Endothelial cell of hepatic sinusoid (primary cell): ENCODE data around the gene ZNF69.
"Not testable (repeated sequence)": the region's sequence is repeated elsewhere in the genome, so short reads cannot be mapped to it uniquely, and the experiment has no call there.

ENCODE experiments used
- in situ Hi-C: cut with HindIII; loops from 2 replicates; pipeline ENCODE4 v1.10.0; 2017; ENCODE audit warnings: low sequenced_read_pairs

The ZNF69 gene

GRCh38 chr19:11887611-11888531 is at the start of gene ZNF69:
ZNF69 (plus strand) TSS chr19:11887782; CDS start chr19:11887924, 142 bp downstream.
- in situ Hi-C loops: loop anchor here (10.0 kb wide), 1 partner anchor 57 kb away; no protein-coding TSS in a partner anchor

GRCh38 chr19:11843722-11844121 is 43.9 kb upstream of the ZNF69 start:
- in situ Hi-C loops: no loop called here

GRCh38 chr19:11847615-11848014 is 40.0 kb upstream of the ZNF69 start:
- in situ Hi-C loops: loop anchor here (5.0 kb wide), 1 partner anchor 50 kb away; the partner anchor contains the start of gene ZNF491

GRCh38 chr19:11848200-11848593 is 39.4 kb upstream of the ZNF69 start:
- in situ Hi-C loops: loop anchor here (5.0 kb wide), 1 partner anchor 51 kb away; the partner anchor contains the start of gene ZNF491

- in situ Hi-C loops: loop anchor here (5.0 kb wide), 1 partner anchor 52 kb away; the partner anchor contains the start of gene ZNF491
Observed at GRCh38 chr19:11848594-11849469, 38.8 kb upstream of the ZNF69 start, which contains the start of gene ZNF439. ZNF439 (plus strand) TSS chr19:11848726; CDS start chr19:11848868, 142 bp downstream.

- in situ Hi-C loops: not testable (repeated sequence)
Observed at GRCh38 chr19:11850289-11850688, 37.3 kb upstream of the ZNF69 start.

GRCh38 chr19:11853358-11853757 is 34.2 kb upstream of the ZNF69 start:
- in situ Hi-C loops: no loop called here

GRCh38 chr19:11856596-11857250 is 30.9 kb upstream of the ZNF69 start:
- in situ Hi-C loops: no loop called here

- in situ Hi-C loops: no loop called here
Observed at GRCh38 chr19:11860721-11861120, 26.9 kb upstream of the ZNF69 start.

GRCh38 chr19:11861301-11861700 is 26.3 kb upstream of the ZNF69 start:
- in situ Hi-C loops: no loop called here

GRCh38 chr19:11867766-11868165 is 19.8 kb upstream of the ZNF69 start:
- in situ Hi-C loops: loop anchor here (5.0 kb wide), 1 partner anchor 85 kb away; no protein-coding TSS in a partner anchor

- in situ Hi-C loops: loop anchor here (5.0 kb wide), 1 partner anchor 86 kb away; no protein-coding TSS in a partner anchor
Observed at GRCh38 chr19:11868188-11868587, 19.4 kb upstream of the ZNF69 start.

GRCh38 chr19:11872624-11873023 is 15.0 kb upstream of the ZNF69 start:
- in situ Hi-C loops: no loop called here

GRCh38 chr19:11873762-11874161 is 13.8 kb upstream of the ZNF69 start:
- in situ Hi-C loops: no loop called here

GRCh38 chr19:11879687-11880266 is 7.8 kb upstream of the ZNF69 start:
- in situ Hi-C loops: loop anchor here (10.0 kb wide), 1 partner anchor 65 kb away; no protein-coding TSS in a partner anchor

GRCh38 chr19:11880598-11880997 is 7.0 kb upstream of the ZNF69 start:
- in situ Hi-C loops: loop anchor here (10.0 kb wide), 1 partner anchor 64 kb away; no protein-coding TSS in a partner anchor

GRCh38 chr19:11881151-11881800 is 6.3 kb upstream of the ZNF69 start:
- in situ Hi-C loops: loop anchor here (10.0 kb wide), 1 partner anchor 64 kb away; no protein-coding TSS in a partner anchor

- in situ Hi-C loops: loop anchor here (10.0 kb wide), 1 partner anchor 62 kb away; no protein-coding TSS in a partner anchor
Observed at GRCh38 chr19:11882606-11883005, 5.0 kb upstream of the ZNF69 start.

GRCh38 chr19:11887234-11887610 is 360 bp upstream of the ZNF69 start:
- in situ Hi-C loops: loop anchor here (10.0 kb wide), 1 partner anchor 58 kb away; no protein-coding TSS in a partner anchor
